ENCODE results near the gene AGMAT. TPM values are rescaled to one million over a fixed set of nuclear protein-coding genes. Genes with fewer than 3 reads are reported as not detected.

The AGMAT gene
- total and polyA plus RNA-seq, 9 of the 15 experiments (the other 6 are each of a cell fraction or from before 2014, with no cell fraction given), result not detected

- no peak for TF ChIP-seq TBL1XR1 (IDR thresholded peaks at IDR 0.05; ENCODE audit: low read length in 2 of 2)
- TF ChIP-seq HDGF (IDR thresholded peaks at IDR 0.05), result no peak
- TF ChIP-seq ATF2 (CRISPR knock-in tag; IDR thresholded peaks at IDR 0.05), result 0 out of 2 replicates have a peak, but pooled peaks have one; percentile 67
- TF ChIP-seq BCLAF1 (IDR thresholded peaks at IDR 0.05; ENCODE audit: borderline replicate concordance in 1 of 2, control insufficient read depth in 1 of 2, low read depth in 2 of 2, low read length in 1 of 2), result no peak
- no peak for TF ChIP-seq GTF2B (IDR thresholded peaks at IDR 0.05; ENCODE audit: extremely low read depth, insufficient read length)
- TF ChIP-seq ZNF395 (CRISPR knock-in tag; IDR thresholded peaks at IDR 0.05), result peak; percentile 33; the same call in 1 of the 2 replicates
- no peak for TF ChIP-seq ZNF354B (CRISPR knock-in tag; IDR thresholded peaks at IDR 0.05)
- no peak for TF ChIP-seq CREB5 (CRISPR knock-in tag; IDR thresholded peaks at IDR 0.05)
- TF ChIP-seq CXXC5 (CRISPR knock-in tag; IDR thresholded peaks at IDR 0.05), result peak; percentile 94
- no peak for TF ChIP-seq GTF2A2 (tag; IDR thresholded peaks at IDR 0.05)
- no peak for TF ChIP-seq RBM39 (optimal IDR thresholded peaks at IDR 0.05; ENCODE audit: low read depth, low read length)
- 0 out of 4 replicates have a peak, but pooled peaks of 1 of the 2 experiments have one; percentile 30 for TF ChIP-seq SRF (CRISPR knock-in tag; IDR thresholded peaks at IDR 0.05)
- no peak for TF ChIP-seq NFIX (CRISPR knock-in tag; IDR thresholded peaks at IDR 0.05; ENCODE audit: low read depth)
- TF ChIP-seq E2F5 (CRISPR knock-in tag; IDR thresholded peaks at IDR 0.05), result no peak
- TF ChIP-seq ZNF3 (CRISPR knock-in tag; IDR thresholded peaks at IDR 0.05), result no peak
- TF ChIP-seq RB1 (IDR thresholded peaks at IDR 0.05; ENCODE audit: low read depth), result peak; percentile 47; the same call in 1 of the 2 replicates
- no peak for TF ChIP-seq ZNF347 (CRISPR knock-in tag; IDR thresholded peaks at IDR 0.05; ENCODE audit: low read depth)
- peak; percentile 17; the same call in 1 of the 2 replicates for TF ChIP-seq SMAD4 (CRISPR knock-in tag; conservative IDR thresholded peaks at IDR 0.05)
Observed at GRCh38 chr1:15524283-15525049, 60.4 kb downstream of the AGMAT start (continued).

Measured in K562 (cell line).